Caco-2 (cell line): ENCODE data around the gene STK36. TPM values are rescaled to one million over a fixed set of nuclear protein-coding genes. Genes with fewer than 3 reads are reported as not detected.
"Not testable (repeated sequence)": the region's sequence is repeated elsewhere in the genome, so short reads cannot be mapped to it uniquely, and the experiment has no call there.

ENCODE experiments used
- BruUV-seq: library from RNA; stranded (reverse); fragments of 400-500 nt; replicated peaks from 2 replicates; lab custom pipeline; 2021; lab: Mats Ljungman, UMichigan
- CTCF ChIA-PET: fragments of 300-600 bp; sonication (Branson Sonifier 250); formaldehyde crosslinking; loops from one replicate; lab custom pipeline; 2022; ENCODE audit warnings: antibody characterized with exemption; lab: Charles Lee
- POLR2A ChIA-PET: fragments of 300-600 bp; sonication (Branson Sonifier 250); formaldehyde crosslinking; loops from one replicate; lab custom pipeline; 2022; ENCODE audit warnings: antibody characterized with exemption; lab: Charles Lee
- DNase-seq, 2 experiments: peaks; one replicate each; pipeline versions ENCODE4 v3.0.0 to v3.0.0-alpha.2; 2020 to 2022
- H3K27me3 ChIP-seq: replicated peaks from 2 replicates; pipeline ENCODE4 v1.6.0; 2011; ENCODE audit warnings: low read length; ENCODE audit not compliant: control insufficient read depth, insufficient read depth
- H3K36me3 ChIP-seq: 2 replicates; pipeline ENCODE4 v1.5.1; 2011; ENCODE audit warnings: low read length; ENCODE audit not compliant: control insufficient read depth, insufficient read depth
- H3K4me1 ChIP-seq: fragments of 250-450 bp; sonication (Bioruptor Pico); 2 replicates; pipeline ENCODE4 v1.5.1; 2020; ENCODE audit warnings: mild to moderate bottlenecking
- H3K4me3 ChIP-seq: 2 replicates; pipeline ENCODE4 v1.5.1; 2011; ENCODE audit warnings: low read depth, mild to moderate bottlenecking, control low read depth, low read length
- H3K9me3 ChIP-seq: fragments of 250-450 bp; sonication (Bioruptor Pico); 2 replicates; pipeline ENCODE4 v1.5.1; 2020; ENCODE audit warnings: mild to moderate bottlenecking, moderate library complexity
- H3K27ac Mint-ChIP-seq: one replicate; pipeline ENCODE4 v1.8.0; 2022; ENCODE audit warnings: mixed read lengths; ENCODE audit not compliant: unreplicated experiment
- H3K27me3 Mint-ChIP-seq: one replicate; pipeline ENCODE4 v1.8.0; 2022; ENCODE audit warnings: mixed read lengths; ENCODE audit not compliant: insufficient read depth, unreplicated experiment
- H3K36me3 Mint-ChIP-seq: one replicate; pipeline ENCODE4 v1.8.0; 2022; ENCODE audit warnings: mild to moderate bottlenecking, mixed read lengths; ENCODE audit not compliant: insufficient read depth, unreplicated experiment
- H3K4me1 Mint-ChIP-seq: one replicate; pipeline ENCODE4 v1.8.0; 2022; ENCODE audit warnings: low read depth, mixed read lengths; ENCODE audit not compliant: unreplicated experiment
- H3K4me3 Mint-ChIP-seq: one replicate; pipeline ENCODE4 v1.8.0; 2022; ENCODE audit warnings: mild to moderate bottlenecking, moderate library complexity, mixed read lengths; ENCODE audit not compliant: unreplicated experiment
- H3K9me3 Mint-ChIP-seq: one replicate; pipeline ENCODE4 v1.8.0; 2022; ENCODE audit warnings: mixed read lengths; ENCODE audit not compliant: unreplicated experiment
- intact Hi-C: fragments of 100-400 bp; cut with micrococcal nuclease; formaldehyde crosslinking; loops from one replicate; pipeline ENCODE4 v1.10.0; 2022; ENCODE audit not compliant: unreplicated experiment
- total RNA-seq: library from RNA; stranded (reverse); gene quantifications from 2 replicates; pipeline ENCODE4 v1.2.3, GENCODE V29; 2022
- TF ChIP-seq, protein P1 (sequence below), 2 experiments: fragments of 200-600 bp in 1 of 2; IDR thresholded peaks; 1 replicate in 1 of 2; 2 replicates in 1 of 2; pipeline versions ENCODE4 v1.5.1 to v1.8.0; 2011 to 2022; ENCODE audit warnings: antibody characterized with exemption in 1 of 2, control low read depth in 1 of 2, inconsistent platforms in 1 of 2, low read depth in 1 of 2, low read length in 1 of 2, mild to moderate bottlenecking in 1 of 2, moderate library complexity in 1 of 2; ENCODE audit not compliant: insufficient read depth in 1 of 2, severe bottlenecking in 1 of 2, unreplicated experiment in 1 of 2

STK36 gene
- total RNA-seq, 1 experiment from 2014 or later, result 44.1 TPM

DNA sequence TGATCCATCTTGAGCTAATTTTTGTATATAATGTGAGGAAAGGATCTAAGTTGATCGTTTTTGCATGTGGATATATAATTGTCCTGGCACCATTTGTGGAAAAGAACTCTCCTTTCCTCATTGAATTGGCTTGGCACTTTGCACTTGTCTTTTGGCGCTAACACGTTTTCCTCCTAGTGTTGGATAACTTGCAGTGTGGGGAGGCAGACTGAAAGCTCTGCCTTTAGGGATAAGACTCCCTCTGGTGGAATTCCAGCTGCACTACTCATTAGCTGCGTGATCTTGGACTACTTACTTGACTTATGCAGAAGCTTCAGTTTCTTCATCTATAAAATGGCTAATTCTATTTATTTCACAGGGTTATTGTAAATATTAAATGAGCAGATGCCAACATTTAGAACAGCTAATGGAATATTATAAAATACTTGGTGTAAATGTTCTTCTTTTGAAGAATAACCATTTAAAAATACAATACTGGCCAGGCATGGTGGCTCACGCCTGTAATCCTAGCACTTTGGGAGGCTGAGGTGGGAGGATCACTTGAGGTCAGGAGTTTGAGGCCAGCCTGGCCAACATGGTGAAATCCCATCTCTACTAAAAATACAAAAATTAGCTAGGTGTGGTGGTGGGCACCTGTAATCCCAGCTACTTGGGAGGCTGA, 15.6 kb downstream of the STK36 start:
- TF ChIP-seq, protein P1, sequence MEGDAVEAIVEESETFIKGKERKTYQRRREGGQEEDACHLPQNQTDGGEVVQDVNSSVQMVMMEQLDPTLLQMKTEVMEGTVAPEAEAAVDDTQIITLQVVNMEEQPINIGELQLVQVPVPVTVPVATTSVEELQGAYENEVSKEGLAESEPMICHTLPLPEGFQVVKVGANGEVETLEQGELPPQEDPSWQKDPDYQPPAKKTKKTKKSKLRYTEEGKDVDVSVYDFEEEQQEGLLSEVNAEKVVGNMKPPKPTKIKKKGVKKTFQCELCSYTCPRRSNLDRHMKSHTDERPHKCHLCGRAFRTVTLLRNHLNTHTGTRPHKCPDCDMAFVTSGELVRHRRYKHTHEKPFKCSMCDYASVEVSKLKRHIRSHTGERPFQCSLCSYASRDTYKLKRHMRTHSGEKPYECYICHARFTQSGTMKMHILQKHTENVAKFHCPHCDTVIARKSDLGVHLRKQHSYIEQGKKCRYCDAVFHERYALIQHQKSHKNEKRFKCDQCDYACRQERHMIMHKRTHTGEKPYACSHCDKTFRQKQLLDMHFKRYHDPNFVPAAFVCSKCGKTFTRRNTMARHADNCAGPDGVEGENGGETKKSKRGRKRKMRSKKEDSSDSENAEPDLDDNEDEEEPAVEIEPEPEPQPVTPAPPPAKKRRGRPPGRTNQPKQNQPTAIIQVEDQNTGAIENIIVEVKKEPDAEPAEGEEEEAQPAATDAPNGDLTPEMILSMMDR (IDR thresholded peaks at IDR 0.05; ENCODE audit: insufficient read depth in 1 of 2, low read depth in 1 of 2, low read length in 1 of 2, severe bottlenecking in 1 of 2, unreplicated experiment in 1 of 2), result peak; percentile 83 to 93
- BruUV-seq, H3K4me3 ChIP-seq, H3K36me3 ChIP-seq, H3K27me3 Mint-ChIP-seq, H3K9me3 ChIP-seq, H3K4me1 ChIP-seq, H3K9me3 Mint-ChIP-seq, H3K4me1 Mint-ChIP-seq, H3K4me3 Mint-ChIP-seq, H3K36me3 Mint-ChIP-seq, H3K27ac Mint-ChIP-seq, H3K27me3 ChIP-seq: not testable (repeated sequence)
- intact Hi-C loops, result loop anchor here (1.0 kb wide), 4 partner anchors 15 to 160 kb away; partner anchors contain the start of genes RNF25, STK36 and TTLL4
- POLR2A ChIA-PET, result interaction anchor here (0.6 to 1.5 kb wide), 4 partner anchors 15 to 506 kb away, joined by 3 to 6 read pairs (median 4); partner anchors contain the start of genes BCS1L, RNF25, STK36 and TTLL4
- DNase-seq, result peak; percentile 78 to 79
- CTCF ChIA-PET, result interaction anchor here (0.6 to 2.3 kb wide), 14 partner anchors 10 to 1395 kb away, joined by 3 to 42 read pairs (median 4); partner anchors contain the start of genes BCS1L, RNF25, STK36 and TTLL4

DNA sequence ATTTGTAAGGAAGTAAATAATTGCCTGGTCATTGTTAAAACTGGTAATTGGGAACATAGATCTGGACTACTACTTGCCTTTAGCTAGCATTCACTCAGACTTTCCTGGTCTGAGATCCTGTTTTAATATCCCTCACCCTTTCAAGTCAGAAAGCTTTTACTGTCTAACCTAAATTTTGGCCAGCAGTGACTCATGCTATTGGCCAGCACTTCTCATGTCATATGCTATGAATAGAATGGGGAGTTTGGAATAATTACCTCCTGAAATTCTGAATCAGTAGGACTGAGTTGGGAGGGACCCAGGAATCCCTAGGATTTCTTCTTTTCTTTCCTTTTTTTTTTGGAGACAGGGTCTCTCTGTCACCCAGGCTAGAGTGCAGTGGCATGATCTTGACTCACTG, 19.3 kb downstream of the STK36 start:
- Mint-ChIP-seq H3K27ac (no peak overlapping the region), H3K9me3 (no peaks in the 10 kb centered on the region), H3K36me3 (peaks cover 17% of the 10 kb centered on the region), H3K4me3 (no peak overlapping the region), H3K27me3 (no peaks in the 10 kb centered on the region), H3K4me1 (peaks cover 6% of the 10 kb centered on the region)
- DNase-seq, result no peak
- Histone ChIP-seq H3K27me3 (no peaks in the 10 kb centered on the region), H3K9me3 (no peaks in the 10 kb centered on the region), H3K36me3 (no peaks in the 10 kb centered on the region), H3K4me3 (no peak overlapping the region), H3K4me1 (no peaks in the 10 kb centered on the region)
- BruUV-seq, result no TSS peak
- intact Hi-C loops, result no loop called here
- POLR2A ChIA-PET, result no interaction called here
- TF ChIP-seq, protein P1 (IDR thresholded peaks at IDR 0.05; ENCODE audit: insufficient read depth in 1 of 2, low read depth in 1 of 2, low read length in 1 of 2, severe bottlenecking in 1 of 2, unreplicated experiment in 1 of 2), result no peak
- CTCF ChIA-PET, result no interaction called here

DNA sequence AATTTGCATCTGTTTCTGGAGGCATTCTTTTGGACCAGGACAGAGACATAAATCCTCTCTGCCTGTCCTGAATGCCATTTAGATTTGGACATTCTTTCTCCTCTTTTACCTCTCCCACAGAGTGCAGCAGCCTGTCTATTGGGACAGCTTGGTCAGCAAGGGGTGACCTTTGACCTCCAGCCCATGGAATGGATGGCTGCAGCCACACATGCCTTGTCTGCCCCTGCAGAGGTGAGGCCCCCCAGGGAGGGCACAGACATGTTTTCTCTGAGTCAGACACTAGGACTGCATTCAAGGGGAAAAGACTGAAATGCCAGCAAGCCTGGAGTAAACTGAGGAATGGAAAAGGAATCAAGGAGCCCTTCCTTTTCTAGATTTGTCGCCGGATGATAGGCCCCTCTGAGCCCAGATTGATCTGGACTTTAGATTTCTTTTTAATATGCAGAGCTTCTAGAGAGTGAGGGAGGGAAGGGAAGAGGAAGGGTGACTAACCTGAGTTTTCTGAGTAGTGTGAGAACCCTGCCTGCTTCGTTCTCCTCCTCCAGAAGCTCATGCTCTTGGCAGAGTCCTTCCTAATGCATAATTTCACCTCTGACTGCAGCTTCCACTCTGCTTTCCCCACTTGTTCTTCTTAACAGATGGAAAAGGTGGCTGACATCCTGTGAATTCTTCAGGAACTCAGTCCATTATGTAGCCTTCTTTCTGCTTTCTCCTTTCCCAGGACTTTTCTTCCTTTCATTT, 22.7 kb downstream of the STK36 start:
- TF ChIP-seq, protein P1 (IDR thresholded peaks at IDR 0.05; ENCODE audit: insufficient read depth in 1 of 2, low read depth in 1 of 2, low read length in 1 of 2, severe bottlenecking in 1 of 2, unreplicated experiment in 1 of 2), result no peak
- Mint-ChIP-seq H3K36me3 (peaks cover 17% of the 10 kb centered on the region), H3K27me3 (no peaks in the 10 kb centered on the region), H3K27ac (no peak overlapping the region), H3K4me3 (no peak overlapping the region), H3K9me3 (no peaks in the 10 kb centered on the region), H3K4me1 (peaks cover 6% of the 10 kb centered on the region)
- CTCF ChIA-PET, result interaction anchor here (1.4 kb wide), 1 partner anchor 16 kb away, joined by 6 read pairs; the partner anchor contains the start of gene TTLL4
- no peaks in the 10 kb centered on the region for H3K9me3 ChIP-seq
- no peaks in the 10 kb centered on the region; the same call in 1 of the 2 replicates for H3K36me3 ChIP-seq
- H3K4me1 ChIP-seq, result no peaks in the 10 kb centered on the region
- no peaks in the 10 kb centered on the region for H3K27me3 ChIP-seq
- BruUV-seq, result no TSS peak
- no peak overlapping the region for H3K4me3 ChIP-seq
- DNase-seq, result peak in 1 of 2 experiments; percentile 23
- intact Hi-C loops, result no loop called here
- POLR2A ChIA-PET, result no interaction called here
